ENCODE results near the gene OTOF. TPM values are rescaled to one million over a fixed set of nuclear protein-coding genes. Genes with fewer than 3 reads are reported as not detected.

Gene OTOF
- total RNA-seq = not detected in 2 replicates

DNA sequence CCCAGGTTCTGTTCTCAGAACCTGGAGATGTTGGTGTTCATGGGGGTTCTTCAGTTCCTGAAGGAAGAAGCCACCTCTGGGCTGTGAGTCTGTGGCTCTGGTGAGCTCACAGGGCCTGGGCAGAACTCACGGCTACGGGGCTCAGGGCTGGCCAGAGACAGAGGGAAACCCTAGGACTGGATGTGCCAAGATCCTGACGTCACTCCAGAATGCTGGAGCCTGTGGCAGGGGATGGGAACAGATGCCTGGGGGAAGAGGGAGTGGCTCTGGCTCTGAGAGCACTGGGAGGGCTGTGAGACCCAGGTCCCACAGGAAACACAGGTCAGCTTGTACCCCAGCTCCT lies at the start of gene OTOF:
Gene OTOF (minus strand): TSS at position 214 of the 343 bp plus-strand sequence.

Other genes starting within 250 kb of the OTOF start
- gene HADHA, start 233.5 kb downstream of the OTOF start, total RNA-seq = 129 and 144 TPM in 2 replicates
- gene HADHB, start 233.2 kb downstream of the OTOF start, total RNA-seq = 116 TPM in 2 replicates
- gene SELENOI, start 132.0 kb downstream of the OTOF start, total RNA-seq = 27.2 and 35.5 TPM in 2 replicates
- gene ADGRF3, start 131.3 kb downstream of the OTOF start, total RNA-seq = not detected in 2 replicates
- not detected in 2 replicates for gene DRC1, start 76.2 kb downstream of the OTOF start, total RNA-seq
- not detected in 2 replicates for gene CIB4, start 163.2 kb upstream of the OTOF start, total RNA-seq
- not detected in 2 replicates for gene KCNK3, start 214.6 kb upstream of the OTOF start, total RNA-seq

All from airway epithelial cell (primary cell).